HEK293T (cell line): ENCODE data around the gene ADISSP.

Experiments used
- BHLHE40 ChIP-seq: fragments of 450-650 bp; IDR thresholded peaks from 2 replicates; pipeline ENCODE4 v1.6.1; 2016; ENCODE audit warnings: mild to moderate bottlenecking, moderate library complexity, borderline replicate concordance
- LEF1 ChIP-seq: fragments of 450-650 bp; IDR thresholded peaks from 2 replicates; pipeline ENCODE4 v1.6.1; 2017; ENCODE audit warnings: mild to moderate bottlenecking, borderline replicate concordance

- no peak for TF ChIP-seq LEF1
- no peak for TF ChIP-seq BHLHE40
Measured at GRCh38 chr20:3796477-3797225, 29.1 kb upstream of the ADISSP start.
